NCI-H1694 treated with DMSO at 0.1 percent for 48 hours (cell line): ENCODE results near the gene LSM7.

Source experiments
- DNase-seq: peaks from one replicate; lab custom pipeline; 2025; lab: John Stamatoyannopoulos, UW

LSM7 gene

DNA sequence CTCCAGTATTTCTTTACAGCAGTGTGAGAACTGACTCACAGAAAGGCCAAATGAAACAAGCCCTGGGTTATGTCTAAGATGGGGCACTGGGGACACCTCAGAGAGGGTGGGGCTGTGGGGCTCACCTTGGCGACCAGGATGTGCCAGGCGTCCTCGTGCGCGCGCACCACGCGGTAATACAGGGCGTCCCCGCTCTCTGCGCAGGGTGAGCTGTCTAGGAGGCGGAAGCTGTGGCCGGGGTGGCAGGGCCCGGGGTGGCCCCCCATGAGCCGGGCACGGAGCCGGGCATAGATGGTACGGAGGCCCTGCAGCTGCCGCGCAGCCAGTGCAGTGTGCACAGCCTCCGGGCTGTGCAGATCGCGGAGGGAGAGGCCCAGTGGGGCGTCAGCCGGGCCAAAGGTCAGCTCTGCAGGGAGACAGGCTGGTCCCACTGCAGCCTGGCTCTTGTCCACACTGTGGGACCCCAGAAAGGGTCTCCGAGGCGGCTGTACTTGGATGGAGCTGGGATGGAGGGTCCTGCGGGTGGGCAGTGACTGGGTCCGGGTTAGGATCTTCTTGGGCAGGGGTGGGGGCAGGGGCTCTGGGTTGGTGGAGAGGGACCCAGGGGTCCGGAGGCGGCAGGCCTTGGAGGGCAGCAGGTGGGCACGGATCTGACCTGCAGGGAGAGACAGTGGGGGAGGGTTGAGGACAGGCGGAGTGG, 49.8 kb downstream of the LSM7 start:
- no peak for DNase-seq

GRCh38 chr19:2277138-2277537, 51.2 kb downstream of the LSM7 start:
- no peak for DNase-seq

GRCh38 chr19:2276429-2276986, 51.9 kb downstream of the LSM7 start:
- DNase-seq: no peak

GRCh38 chr19:2275588-2276428, 52.6 kb downstream of the LSM7 start:
- DNase-seq: no peak

- peak; percentile 53 for DNase-seq
These were observed 53.4 kb downstream of the LSM7 start for GRCh38 chr19:2274931-2275535.

DNA sequence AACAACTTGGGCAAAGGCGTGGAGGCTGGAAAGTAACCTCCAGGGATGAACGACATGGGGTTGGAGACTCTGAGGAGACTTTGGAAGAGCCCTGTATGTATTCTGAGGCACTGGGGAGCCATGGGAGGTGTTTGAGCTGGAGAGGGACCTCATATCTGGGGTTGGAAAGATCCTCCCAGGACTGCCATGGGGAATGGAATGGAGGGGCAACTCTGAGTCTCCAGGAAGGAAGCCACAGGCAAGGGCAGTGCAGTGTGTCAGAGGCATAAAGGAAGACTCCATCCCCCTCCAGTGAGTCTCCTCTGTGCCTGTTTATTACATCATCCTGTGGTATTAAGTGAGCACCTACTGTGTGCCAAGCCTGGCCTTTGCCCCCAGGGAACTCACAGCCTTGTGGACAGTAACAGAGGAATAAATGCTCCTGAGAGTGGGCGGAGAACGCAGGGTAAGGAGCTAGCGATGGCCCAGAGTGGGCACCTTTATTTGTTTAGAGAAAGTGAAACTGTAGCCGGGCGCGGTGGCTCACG, 54.1 kb downstream of the LSM7 start:
- DNase-seq: no peak

GRCh38 chr19:2273356-2274184, 54.8 kb downstream of the LSM7 start:
- peak; percentile 15 for DNase-seq
